GM12878 (cell line): Measurements from ENCODE around the gene NFYC. TPM values are rescaled to one million over a fixed set of nuclear protein-coding genes. Genes with fewer than 3 reads are reported as not detected.

Source experiments
- ATAC-seq: fragments of 200-7000 bp; cut with Tn5 transposase; 3 replicates; pipeline ENCODE4 v1.9.1; 2020; ENCODE audit warnings: mild to moderate bottlenecking, moderate library complexity
- BruUV-seq: library from RNA; stranded (reverse); fragments of 400-500 nt; replicated peaks from 2 replicates; lab custom pipeline; 2021; lab: Mats Ljungman, UMichigan
- CTCF ChIA-PET: fragments of 300-600 bp; sonication (Branson Sonifier 250); formaldehyde crosslinking; extraction: SDS; loops from one replicate; lab custom pipeline; 2021; ENCODE audit warnings: inconsistent platforms; lab: Yijun Ruan, JAX
- POLR2A ChIA-PET: fragments of 350-600 bp; formaldehyde crosslinking; extraction: SDS; loops from one replicate; lab custom pipeline; 2021; ENCODE audit warnings: inconsistent platforms; lab: Charles Lee
- RAD21 ChIA-PET: fragments of 300-600 bp; sonication (Branson Sonifier 250); formaldehyde crosslinking; loops from one replicate; lab custom pipeline; 2023; ENCODE audit warnings: antibody characterized with exemption; ENCODE audit not compliant: unreplicated experiment; lab: Charles Lee
- SMC1A ChIA-PET: fragments of 300-600 bp; sonication (Branson Sonifier 250); formaldehyde crosslinking; loops from one replicate; lab custom pipeline; 2023; ENCODE audit not compliant: unreplicated experiment, uncharacterized antibody; lab: Charles Lee
- DNase-seq: peaks from one replicate; pipeline ENCODE4 v3.0.0-alpha.2; 2011; ENCODE audit warnings: low read depth, low spot score
- FAIRE-seq: peaks from 3 replicates; lab custom pipeline; 2011; peaks lifted over from hg19 to GRCh38; lab: Jason Lieb, UNC
- H2AFZ ChIP-seq: 2 replicates; pipeline ENCODE4 v1.6.0; 2011; ENCODE audit warnings: low read depth, low read length, control low read depth; ENCODE audit not compliant: control insufficient read depth
- H3K27ac ChIP-seq: 2 replicates; pipeline ENCODE4 v1.5.1; 2011; ENCODE audit warnings: control low read depth; ENCODE audit not compliant: control insufficient read depth, insufficient read depth
- H3K27me3 ChIP-seq, 2 experiments: replicated peaks in 1 of 2; 2 replicates each; pipeline versions ENCODE4 v1.6.0 to v1.6.1; 2011; ENCODE audit warnings: low read length in 1 of 2; ENCODE audit not compliant: control insufficient read depth in 2 of 2, insufficient read depth in 2 of 2
- H3K36me3 ChIP-seq, 2 experiments: 2 replicates each; pipeline ENCODE4 v1.5.1; 2011; ENCODE audit warnings: low read length in 1 of 2; ENCODE audit not compliant: control insufficient read depth in 2 of 2, insufficient read depth in 2 of 2
- H3K4me1 ChIP-seq: 2 replicates; pipeline ENCODE4 v1.6.1; 2011; ENCODE audit warnings: mild to moderate bottlenecking, low read length, moderate library complexity, mixed read lengths; ENCODE audit not compliant: control insufficient read depth, insufficient read depth
- H3K4me2 ChIP-seq: 2 replicates; pipeline ENCODE4 v1.6.0; 2011; ENCODE audit warnings: control low read depth; ENCODE audit not compliant: control insufficient read depth, insufficient read depth
- H3K4me3 ChIP-seq: fragments of 200-600 bp; sonication (generic); 2 replicates; pipeline ENCODE4 v1.5.1; 2016
- H3K79me2 ChIP-seq: 2 replicates; pipeline ENCODE4 v1.6.0; 2011; ENCODE audit warnings: low read length; ENCODE audit not compliant: control insufficient read depth, insufficient read depth
- H3K9ac ChIP-seq: 2 replicates; pipeline ENCODE4 v1.8.0; 2011; ENCODE audit warnings: low read length, control low read depth, mixed read lengths; ENCODE audit not compliant: control insufficient read depth, insufficient read depth
- H3K9me3 ChIP-seq: replicated peaks from 3 replicates; pipeline ENCODE4 v1.5.1; 2011; ENCODE audit warnings: mild to moderate bottlenecking, low read length; ENCODE audit not compliant: control insufficient read depth, insufficient read depth
- H4K20me1 ChIP-seq: 2 replicates; pipeline ENCODE4 v1.6.0; 2011; ENCODE audit not compliant: control insufficient read depth, insufficient read depth
- BMI1 ChIP-seq: fragments of 450-650 bp; IDR thresholded peaks from 2 replicates; pipeline ENCODE4 v1.6.1; 2016; ENCODE audit warnings: mild to moderate bottlenecking, moderate library complexity, borderline replicate concordance
- CEBPB ChIP-seq, 2 experiments: fragments of 150-350 bp in 1 of 2; IDR thresholded peaks; 2 replicates each; pipeline ENCODE4 v1.6.1; 2012 to 2014; ENCODE audit warnings: low read depth in 2 of 2, low read length in 2 of 2, borderline replicate concordance in 1 of 2, inconsistent platforms in 1 of 2
- CREM ChIP-seq: IDR thresholded peaks from 2 replicates; pipeline ENCODE4 v1.6.1; 2014; ENCODE audit warnings: antibody characterized with exemption, low read depth
- MYC ChIP-seq: IDR thresholded peaks from 2 replicates; pipeline ENCODE4 v1.6.1; 2011; ENCODE audit warnings: mild to moderate bottlenecking, low read length, moderate library complexity, inconsistent platforms; ENCODE audit not compliant: insufficient read depth, insufficient replicate concordance, insufficient read length, severe bottlenecking
- POLR2A ChIP-seq: IDR thresholded peaks from 2 replicates; pipeline ENCODE4 v1.6.1; 2011; ENCODE audit warnings: low read depth, mild to moderate bottlenecking, low read length
- RCOR1 ChIP-seq: conservative IDR thresholded peaks from 2 replicates; pipeline ENCODE4 v1.6.1; 2012; ENCODE audit warnings: low read depth, low read length, improper control_type of control experiment
- SMAD1 ChIP-seq: fragments of 450-650 bp; IDR thresholded peaks from 2 replicates; pipeline ENCODE4 v1.6.1; 2018; ENCODE audit warnings: mild to moderate bottlenecking, low read depth; ENCODE audit not compliant: partially characterized antibody
- SMARCA5 ChIP-seq: fragments of 450-650 bp; IDR thresholded peaks from 2 replicates; pipeline ENCODE4 v1.6.1; 2017; ENCODE audit warnings: mild to moderate bottlenecking
- ZBTB33 ChIP-seq: fragments of 450-650 bp; IDR thresholded peaks from 2 replicates; pipeline ENCODE4 v1.6.1; 2017; ENCODE audit warnings: mild to moderate bottlenecking
- ZSCAN29 ChIP-seq: fragments of 450-650 bp; IDR thresholded peaks from 2 replicates; pipeline ENCODE4 v1.6.1; 2017; ENCODE audit warnings: mild to moderate bottlenecking, moderate library complexity
- WGBS: methylation state at CpG from one replicate; pipeline ENCODE4 v1.1.6; 2016; ENCODE audit warnings: low lambda C conversion rate; ENCODE audit not compliant: insufficient replicate concordance, insufficient coverage; ENCODE audit errors: missing lambda C conversion rate; 5-methylcytosine and 5-hydroxymethylcytosine counted together
- in situ Hi-C: fragments of 300-500 bp; cut with MboI; formaldehyde crosslinking; loops from 9 replicates; pipeline ENCODE4 v1.14.3; 2018; ENCODE audit warnings: mixed read lengths
- intact Hi-C: fragments of 100-400 bp; cut with micrococcal nuclease; formaldehyde crosslinking; loops from one replicate; pipeline ENCODE4 v1.14.2; 2022; ENCODE audit not compliant: unreplicated experiment
- polyA plus RNA-seq, 11 experiments: library from polyadenylated mRNA; depleted of rRNA in 4 of 11; unstranded in 6 of 11; stranded (reverse) in 5 of 11; fragments of >200 nt; fragmentation: Nextera tagmentation in 4 of 11; fragmentation: Illumina TruSeq in 1 of 11; extraction: Ambion mirVana in 4 of 11; extraction: Trizol in 1 of 11; gene quantifications; 1 replicate in 1 of 11; 2 replicates in 10 of 11; pipeline versions ENCODE4 v1.2.1 to v1.2.3, GENCODE V29; 2011 to 2016; ENCODE audit warnings: inconsistent platforms in 2 of 11, missing spikeins in 2 of 11, low read depth in 1 of 11
- total RNA-seq, 4 experiments: library from RNA; depleted of rRNA in 3 of 4; stranded (reverse); fragments of >200 nt in 3 of 4; fragmentation: Illumina TruSeq in 1 of 4; extraction: Trizol in 1 of 4; gene quantifications; 2 replicates each; pipeline versions ENCODE4 v1.2.1 to v1.2.3, GENCODE V29; 2013 to 2021
- TF ChIP-seq, protein P1 (sequence below): fragments of 450-650 bp; IDR thresholded peaks from 2 replicates; pipeline ENCODE4 v1.6.1; 2017; ENCODE audit warnings: low read depth, mild to moderate bottlenecking, moderate library complexity
- TF ChIP-seq, protein P2 (sequence below): IDR thresholded peaks from 2 replicates; pipeline ENCODE4 v1.6.1; 2011; ENCODE audit warnings: borderline replicate concordance, low read depth, mild to moderate bottlenecking, moderate library complexity, mixed read lengths, low read length; ENCODE audit not compliant: insufficient read depth; ENCODE audit errors: extremely low read length
- TF ChIP-seq, protein P3 (sequence below): fragments of 450-650 bp; IDR thresholded peaks from 2 replicates; pipeline ENCODE4 v1.6.1; 2018; ENCODE audit warnings: mild to moderate bottlenecking, low read depth, moderate library complexity; ENCODE audit not compliant: partially characterized antibody

Gene NFYC
- total and polyA plus RNA-seq, 10 of the 15 experiments (the other 5 are each of a cell fraction or from before 2014, with no cell fraction given) = 4.3 to 84.2 (median 58.3) TPM

DNA sequence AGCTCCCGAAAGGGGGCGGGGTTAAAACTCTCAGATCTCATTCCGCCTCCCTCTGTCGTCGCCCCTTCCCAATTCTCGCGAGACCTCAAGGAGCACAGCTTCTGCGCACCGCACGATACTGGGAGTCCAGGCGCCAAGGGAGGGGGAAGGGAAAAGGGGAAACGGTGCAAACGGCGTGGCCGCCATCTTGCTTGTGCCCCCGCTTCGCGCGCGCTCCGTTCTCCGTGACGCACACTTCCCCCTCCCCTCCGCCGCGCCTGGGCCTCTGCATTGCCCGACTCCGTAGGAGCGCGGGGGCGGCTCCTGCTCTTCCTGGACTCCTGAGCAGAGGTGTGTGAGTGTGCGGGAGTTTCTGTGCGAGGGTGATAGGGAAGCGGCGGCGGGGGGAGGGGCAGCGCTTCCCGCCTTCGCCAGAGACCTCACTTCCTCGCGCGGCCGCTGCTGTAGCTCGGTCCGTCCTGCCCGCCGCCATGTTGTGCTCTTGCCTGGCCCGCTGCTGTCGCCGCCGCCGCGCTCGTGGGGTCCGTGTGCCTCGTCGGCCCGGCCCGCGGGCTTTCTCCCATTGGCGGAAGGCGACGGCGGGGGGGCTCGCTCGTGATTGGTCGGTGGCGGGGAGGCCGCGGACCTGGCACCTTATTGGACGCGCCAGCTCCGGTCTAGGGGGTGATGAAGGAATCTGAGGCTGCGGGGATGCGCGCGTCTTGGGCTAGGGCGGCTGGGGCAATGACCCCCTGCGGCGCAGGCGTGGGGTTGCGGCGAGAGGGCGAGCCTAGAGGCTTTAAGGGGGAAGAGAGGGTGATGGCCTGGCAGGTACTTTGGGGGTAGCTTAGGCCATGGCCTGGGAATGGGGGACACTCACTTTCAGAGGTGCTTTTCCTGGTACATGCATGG, at the start of gene NFYC (continued):
- TF ChIP-seq, protein P1, sequence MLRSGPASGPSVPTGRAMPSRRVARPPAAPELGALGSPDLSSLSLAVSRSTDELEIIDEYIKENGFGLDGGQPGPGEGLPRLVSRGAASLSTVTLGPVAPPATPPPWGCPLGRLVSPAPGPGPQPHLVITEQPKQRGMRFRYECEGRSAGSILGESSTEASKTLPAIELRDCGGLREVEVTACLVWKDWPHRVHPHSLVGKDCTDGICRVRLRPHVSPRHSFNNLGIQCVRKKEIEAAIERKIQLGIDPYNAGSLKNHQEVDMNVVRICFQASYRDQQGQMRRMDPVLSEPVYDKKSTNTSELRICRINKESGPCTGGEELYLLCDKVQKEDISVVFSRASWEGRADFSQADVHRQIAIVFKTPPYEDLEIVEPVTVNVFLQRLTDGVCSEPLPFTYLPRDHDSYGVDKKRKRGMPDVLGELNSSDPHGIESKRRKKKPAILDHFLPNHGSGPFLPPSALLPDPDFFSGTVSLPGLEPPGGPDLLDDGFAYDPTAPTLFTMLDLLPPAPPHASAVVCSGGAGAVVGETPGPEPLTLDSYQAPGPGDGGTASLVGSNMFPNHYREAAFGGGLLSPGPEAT = peak; percentile 64
- TF ChIP-seq, protein P2, sequence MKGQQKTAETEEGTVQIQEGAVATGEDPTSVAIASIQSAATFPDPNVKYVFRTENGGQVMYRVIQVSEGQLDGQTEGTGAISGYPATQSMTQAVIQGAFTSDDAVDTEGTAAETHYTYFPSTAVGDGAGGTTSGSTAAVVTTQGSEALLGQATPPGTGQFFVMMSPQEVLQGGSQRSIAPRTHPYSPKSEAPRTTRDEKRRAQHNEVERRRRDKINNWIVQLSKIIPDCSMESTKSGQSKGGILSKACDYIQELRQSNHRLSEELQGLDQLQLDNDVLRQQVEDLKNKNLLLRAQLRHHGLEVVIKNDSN = no peak
- TF ChIP-seq MYC (no peak), POLR2A (peak; percentile 99), CEBPB (IDR thresholded peaks at IDR 0.05; ENCODE audit: borderline replicate concordance in 1 of 2, low read depth in 2 of 2, low read length in 2 of 2) (no peak), ZSCAN29 (no peak)

GRCh38 chr1:40645118-40645680, 46.3 kb upstream of the NFYC start:
- ChIA-PET POLR2A (no interaction called here), CTCF (interaction anchor here (0.6 to 2.2 kb wide), 6 partner anchors 15 to 307 kb away, joined by 3 to 8 read pairs (median 4); no protein-coding TSS in a partner anchor), RAD21 (interaction anchor here (1.3 to 1.7 kb wide), 2 partner anchors 12 to 78 kb away, joined by 3 to 4 read pairs; no protein-coding TSS in a partner anchor), SMC1A (interaction anchor here (0.8 to 1.8 kb wide), 3 partner anchors 11 to 18 kb away, joined by 3 to 4 read pairs (median 4); no protein-coding TSS in a partner anchor)
- no peaks in the 10 kb centered on the region for H3K9me3 ChIP-seq
- WGBS = 25% methylated on average over 5 of the region's 5 CpGs
- H3K9ac ChIP-seq = no peak overlapping the region
- no peak overlapping the region for H2AFZ ChIP-seq
- no peak overlapping the region for H3K27ac ChIP-seq
- H3K79me2 ChIP-seq = no peaks in the 10 kb centered on the region
- ATAC-seq (no peak), FAIRE-seq (no peak), DNase-seq (no peak)
- BruUV-seq = no TSS peak
- H3K4me3 ChIP-seq = no peak overlapping the region
- H3K4me1 ChIP-seq = no peaks in the 10 kb centered on the region
- H3K4me2 ChIP-seq = no peak overlapping the region
- H3K36me3 ChIP-seq = no peaks in the 10 kb centered on the region
- no peaks in the 10 kb centered on the region for H3K27me3 ChIP-seq
- no peaks in the 10 kb centered on the region for H4K20me1 ChIP-seq
- in situ Hi-C loops = no loop called here
- intact Hi-C loops = no loop called here
- TF ChIP-seq ZBTB33 (no peak), SMAD1 (no peak), BMI1 (no peak), SMARCA5 (no peak), CREM (no peak), MYC (no peak), RCOR1 (no peak)
- TF ChIP-seq, protein P3, sequence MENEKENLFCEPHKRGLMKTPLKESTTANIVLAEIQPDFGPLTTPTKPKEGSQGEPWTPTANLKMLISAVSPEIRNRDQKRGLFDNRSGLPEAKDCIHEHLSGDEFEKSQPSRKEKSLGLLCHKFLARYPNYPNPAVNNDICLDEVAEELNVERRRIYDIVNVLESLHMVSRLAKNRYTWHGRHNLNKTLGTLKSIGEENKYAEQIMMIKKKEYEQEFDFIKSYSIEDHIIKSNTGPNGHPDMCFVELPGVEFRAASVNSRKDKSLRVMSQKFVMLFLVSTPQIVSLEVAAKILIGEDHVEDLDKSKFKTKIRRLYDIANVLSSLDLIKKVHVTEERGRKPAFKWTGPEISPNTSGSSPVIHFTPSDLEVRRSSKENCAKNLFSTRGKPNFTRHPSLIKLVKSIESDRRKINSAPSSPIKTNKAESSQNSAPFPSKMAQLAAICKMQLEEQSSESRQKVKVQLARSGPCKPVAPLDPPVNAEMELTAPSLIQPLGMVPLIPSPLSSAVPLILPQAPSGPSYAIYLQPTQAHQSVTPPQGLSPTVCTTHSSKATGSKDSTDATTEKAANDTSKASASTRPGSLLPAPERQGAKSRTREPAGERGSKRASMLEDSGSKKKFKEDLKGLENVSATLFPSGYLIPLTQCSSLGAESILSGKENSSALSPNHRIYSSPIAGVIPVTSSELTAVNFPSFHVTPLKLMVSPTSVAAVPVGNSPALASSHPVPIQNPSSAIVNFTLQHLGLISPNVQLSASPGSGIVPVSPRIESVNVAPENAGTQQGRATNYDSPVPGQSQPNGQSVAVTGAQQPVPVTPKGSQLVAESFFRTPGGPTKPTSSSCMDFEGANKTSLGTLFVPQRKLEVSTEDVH = no peak
